ENCODE measurements around the gene FXYD6.

Gene FXYD6

GRCh38 chr11:117859061-117859460 is 17.4 kb downstream of the FXYD6 start:
- TF ChIP-seq CTCF (conservative IDR thresholded peaks at IDR 0.05; ENCODE audit: low read depth, low read length), result no peak
- DNase-seq (ENCODE audit: low read depth), result no peak
- no peak overlapping the region for H3K4me3 ChIP-seq (ENCODE audit: low read length)

GRCh38 chr11:117857734-117858414 is 18.6 kb downstream of the FXYD6 start:
- DNase-seq (ENCODE audit: low read depth), result no peak
- H3K4me3 ChIP-seq (ENCODE audit: low read length), result no peak overlapping the region
- no peak for TF ChIP-seq CTCF (conservative IDR thresholded peaks at IDR 0.05; ENCODE audit: low read depth, low read length)

GRCh38 chr11:117855912-117856651 is 20.4 kb downstream of the FXYD6 start:
- TF ChIP-seq CTCF (conservative IDR thresholded peaks at IDR 0.05; ENCODE audit: low read depth, low read length), result no peak
- H3K4me3 ChIP-seq (ENCODE audit: low read length), result no peak overlapping the region
- DNase-seq (ENCODE audit: low read depth), result no peak

- no peak overlapping the region for H3K4me3 ChIP-seq (ENCODE audit: low read length)
- no peak for TF ChIP-seq CTCF (conservative IDR thresholded peaks at IDR 0.05; ENCODE audit: low read depth, low read length)
- no peak for DNase-seq (ENCODE audit: low read depth)
These were observed 21.1 kb downstream of the FXYD6 start for GRCh38 chr11:117855186-117855845.

GRCh38 chr11:117852309-117852708 is 24.1 kb downstream of the FXYD6 start:
- H3K4me3 ChIP-seq (ENCODE audit: low read length), result no peak overlapping the region
- no peak for DNase-seq (ENCODE audit: low read depth)
- no peak for TF ChIP-seq CTCF (conservative IDR thresholded peaks at IDR 0.05; ENCODE audit: low read depth, low read length)

- no peak for TF ChIP-seq CTCF (conservative IDR thresholded peaks at IDR 0.05; ENCODE audit: low read depth, low read length)
- DNase-seq (ENCODE audit: low read depth), result no peak
- H3K4me3 ChIP-seq (ENCODE audit: low read length), result no peak overlapping the region
These were observed 24.6 kb downstream of the FXYD6 start for GRCh38 chr11:117851852-117852251.

Measured in retinal pigment epithelial cell (primary cell).